Activated CD8-positive, alpha-beta memory T cell treated with anti-CD3 and anti-CD28 coated beads, Interleukin-2, amount 10 ng/mL, durations not matched to agents 7 days and 5 days (primary cell): ENCODE results near the gene AMMECR1L. TPM values are rescaled to one million over a fixed set of nuclear protein-coding genes. Genes with fewer than 3 reads are reported as not detected.
A peak's percentile ranks its signal among the peaks of the same experiment; 100 is the strongest.
"Not testable (repeated sequence)": the region's sequence is repeated elsewhere in the genome, so short reads cannot be mapped to it uniquely, and the experiment has no call there.

Experiments used
- ATAC-seq: fragments of 150-1000 bp; cut with Tn5 transposase; one replicate; pipeline ENCODE4 v1.10.0; 2021; ENCODE audit warnings: moderate library complexity
- CTCF ChIA-PET: fragments of 350-600 bp; sonication (Branson Sonifier 250); formaldehyde crosslinking; loops from one replicate; lab custom pipeline; 2021; ENCODE audit warnings: antibody characterized with exemption; lab: Charles Lee
- DNase-seq: peaks from one replicate; pipeline ENCODE4 v3.0.0-alpha.2; 2020
- H3K27ac Mint-ChIP-seq: one replicate; pipeline ENCODE4 v1.8.0; 2021; ENCODE audit warnings: mild to moderate bottlenecking, mixed read lengths
- H3K27me3 Mint-ChIP-seq: one replicate; pipeline ENCODE4 v1.8.0; 2021; ENCODE audit warnings: mixed read lengths
- H3K36me3 Mint-ChIP-seq: one replicate; pipeline ENCODE4 v1.8.0; 2021; ENCODE audit warnings: mild to moderate bottlenecking, mixed read lengths
- H3K4me1 Mint-ChIP-seq: one replicate; pipeline ENCODE4 v1.8.0; 2021; ENCODE audit warnings: mixed read lengths
- H3K4me3 Mint-ChIP-seq: one replicate; pipeline ENCODE4 v1.8.0; 2021; ENCODE audit warnings: mild to moderate bottlenecking, moderate library complexity, mixed read lengths
- H3K9me3 Mint-ChIP-seq: one replicate; pipeline ENCODE4 v1.8.0; 2022; ENCODE audit warnings: low read depth, mixed read lengths
- total RNA-seq, 2 experiments: library from RNA; stranded (reverse); gene quantifications; one replicate each; pipeline ENCODE4 v1.2.3, GENCODE V29; 2021

Gene AMMECR1L
- total RNA-seq, 2 experiments from 2014 or later, result 13.3 to 18.5 TPM

- peaks cover 63% of the 10 kb centered on the region for H3K36me3 Mint-ChIP-seq
- DNase-seq (no peak), ATAC-seq (no peak)
- H3K27ac Mint-ChIP-seq, result no peak overlapping the region
- CTCF ChIA-PET, result no interaction called here
- H3K4me3 Mint-ChIP-seq, result no peak overlapping the region
- no peaks in the 10 kb centered on the region for H3K27me3 Mint-ChIP-seq
- peaks cover 14% of the 10 kb centered on the region for H3K4me1 Mint-ChIP-seq
- no peaks in the 10 kb centered on the region for H3K9me3 Mint-ChIP-seq
Observed at GRCh38 chr2:127847931-127848330, 37.8 kb downstream of the AMMECR1L start.

DNA sequence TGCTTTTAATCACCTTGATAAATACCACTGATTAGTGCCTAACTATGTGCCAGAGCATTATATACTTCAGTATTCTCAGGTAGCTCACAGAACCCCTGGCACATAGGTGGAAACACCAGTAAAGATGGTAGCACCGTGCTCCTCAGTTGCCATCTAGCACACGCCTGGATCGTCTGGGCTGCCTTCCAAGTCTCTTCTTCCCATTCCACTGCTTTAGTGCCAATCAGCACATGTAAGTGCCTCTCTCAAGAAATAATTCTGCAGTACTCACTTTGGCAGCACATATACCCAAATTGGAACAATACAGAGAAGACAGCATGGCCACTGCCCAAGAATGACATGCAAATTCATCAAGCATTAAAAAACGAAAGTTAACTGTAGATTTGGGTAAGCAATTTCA is 40.8 kb downstream of the AMMECR1L start:
- Mint-ChIP-seq H3K4me1 (peaks cover 12% of the 10 kb centered on the region), H3K27ac (no peak overlapping the region), H3K9me3 (no peaks in the 10 kb centered on the region), H3K4me3 (no peak overlapping the region), H3K36me3 (peaks cover 41% of the 10 kb centered on the region), H3K27me3 (no peaks in the 10 kb centered on the region)
- CTCF ChIA-PET, result interaction anchor here (1.1 to 1.3 kb wide), 2 partner anchors 13 to 34 kb away, joined by 4 to 5 read pairs; partner anchors contain the start of gene WDR33
- ATAC-seq (no peak), DNase-seq (no peak)

DNA sequence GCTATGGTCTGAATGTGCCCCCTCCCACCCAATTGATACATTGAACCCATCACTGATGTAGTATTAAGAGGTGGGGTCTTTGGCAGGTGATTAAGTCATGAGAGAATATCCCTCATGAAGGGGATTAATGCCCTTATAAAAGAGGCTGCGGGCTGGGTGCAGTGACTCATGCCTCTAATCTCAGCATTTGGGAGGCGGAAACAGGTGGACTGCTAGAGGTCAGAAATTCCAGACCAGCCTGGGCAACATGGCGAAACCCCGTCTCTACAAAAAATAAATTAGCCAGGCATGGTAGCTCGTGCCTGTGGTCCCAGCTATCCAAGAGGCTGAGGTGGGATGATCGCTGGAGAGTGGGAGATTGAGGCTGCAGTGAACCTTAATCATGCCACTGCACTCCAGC is 42.1 kb downstream of the AMMECR1L start:
- Mint-ChIP-seq H3K4me1 (peaks cover 5% of the 10 kb centered on the region), H3K9me3 (no peaks in the 10 kb centered on the region), H3K27me3 (no peaks in the 10 kb centered on the region), H3K4me3 (no peak overlapping the region), H3K36me3 (peaks cover 29% of the 10 kb centered on the region), H3K27ac (no peak overlapping the region)
- DNase-seq (no peak), ATAC-seq (no peak)
- CTCF ChIA-PET, result interaction anchor here (1.1 kb wide), 1 partner anchor 33 kb away, joined by 4 read pairs; the partner anchor contains the start of gene WDR33

GRCh38 chr2:127841466-127842178 is 44.1 kb downstream of the AMMECR1L start:
- H3K27me3 Mint-ChIP-seq, result no peaks in the 10 kb centered on the region
- H3K9me3 Mint-ChIP-seq, result no peaks in the 10 kb centered on the region
- DNase-seq, result no peak
- peaks cover 5% of the 10 kb centered on the region for H3K4me1 Mint-ChIP-seq
- H3K4me3 Mint-ChIP-seq, result no peak overlapping the region
- no peak overlapping the region for H3K27ac Mint-ChIP-seq
- CTCF ChIA-PET, result interaction anchor here (1.0 to 1.6 kb wide), 2 partner anchors 9 to 12 kb away, joined by 3 to 4 read pairs; no protein-coding TSS in a partner anchor
- peaks cover 17% of the 10 kb centered on the region for H3K36me3 Mint-ChIP-seq
- no peak for ATAC-seq

- CTCF ChIA-PET, result no interaction called here
- Mint-ChIP-seq H3K27me3 (no peaks in the 10 kb centered on the region), H3K27ac (no peak overlapping the region)
Observed at GRCh38 chr2:127840893-127841292, 44.9 kb downstream of the AMMECR1L start.

DNA sequence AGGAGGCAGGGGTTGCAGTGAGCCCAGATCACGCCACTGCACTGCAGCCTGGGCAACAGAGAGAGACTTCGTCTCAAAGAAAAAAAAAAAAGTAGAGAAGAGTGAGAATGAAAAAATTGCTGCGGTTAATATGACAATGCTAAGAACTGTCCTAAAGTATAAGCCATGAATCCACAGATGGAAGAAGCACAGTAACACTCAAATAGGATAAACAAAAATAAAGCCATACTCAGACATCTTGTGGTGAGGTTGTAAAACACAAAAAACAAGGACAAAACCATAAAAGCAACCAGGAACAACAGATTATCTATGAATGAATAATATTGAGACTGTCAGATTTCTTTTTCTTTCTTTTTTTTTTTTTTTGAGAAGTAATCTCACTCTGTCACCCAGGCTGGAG is 50.8 kb downstream of the AMMECR1L start:
- CTCF ChIA-PET, result no interaction called here
- H3K4me1 Mint-ChIP-seq, result peaks cover 10% of the 10 kb centered on the region
- no peak overlapping the region for H3K27ac Mint-ChIP-seq
- ATAC-seq (no peak), DNase-seq (no peak)
- H3K4me3 Mint-ChIP-seq, result no peak overlapping the region
- H3K27me3 Mint-ChIP-seq, result no peaks in the 10 kb centered on the region
- H3K9me3 Mint-ChIP-seq, result no peaks in the 10 kb centered on the region
- no peaks in the 10 kb centered on the region for H3K36me3 Mint-ChIP-seq

More at GRCh38 chr2:127840893-127841292, 44.9 kb downstream of the AMMECR1L start:
- Mint-ChIP-seq H3K36me3 (peaks cover 12% of the 10 kb centered on the region), H3K9me3 (no peaks in the 10 kb centered on the region), H3K4me3 (no peak overlapping the region), H3K4me1 (peaks cover 5% of the 10 kb centered on the region)
- ATAC-seq (no peak), DNase-seq (no peak)

DNA sequence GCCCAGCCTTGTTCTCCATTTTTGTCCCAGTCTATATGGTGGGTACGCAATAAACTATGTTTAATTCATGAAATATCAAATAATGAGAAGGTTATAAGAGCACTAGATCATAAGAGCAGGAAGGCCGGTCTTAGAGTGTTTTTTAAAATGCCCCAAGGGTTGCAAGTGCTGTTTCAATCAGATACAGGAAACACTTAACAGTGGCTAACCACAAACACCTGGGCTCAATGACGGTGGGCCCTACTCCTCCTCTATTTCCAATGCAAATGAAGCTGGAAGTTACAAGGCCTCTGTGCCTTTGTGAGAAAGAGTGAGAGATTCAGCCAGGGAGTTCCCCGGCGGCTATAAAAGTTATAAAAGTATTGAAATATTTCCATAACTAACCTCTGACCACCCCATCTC is 55.9 kb downstream of the AMMECR1L start:
- Mint-ChIP-seq H3K27ac (peak overlapping the region; percentile 43), H3K36me3 (peaks cover 15% of the 10 kb centered on the region), H3K4me3 (no peak overlapping the region), H3K9me3 (peaks cover 11% of the 10 kb centered on the region), H3K4me1 (peaks cover 21% of the 10 kb centered on the region), H3K27me3 (peaks cover 2% of the 10 kb centered on the region)
- CTCF ChIA-PET, result interaction anchor here (1.1 to 2.3 kb wide), 4 partner anchors 14 to 238 kb away, joined by 3 to 8 read pairs (median 4); partner anchors contain the start of gene WDR33
- DNase-seq (peak; percentile 87), ATAC-seq (peak; percentile 96)

- H3K4me3 Mint-ChIP-seq, H3K27me3 Mint-ChIP-seq, ATAC-seq, H3K27ac Mint-ChIP-seq, CTCF ChIA-PET, DNase-seq: not testable (repeated sequence)
- H3K36me3 Mint-ChIP-seq, result peaks cover 15% of the 10 kb centered on the region
- peaks cover 13% of the 10 kb centered on the region for H3K9me3 Mint-ChIP-seq
- peaks cover 18% of the 10 kb centered on the region for H3K4me1 Mint-ChIP-seq
Observed at GRCh38 chr2:127826708-127827107, 59.0 kb downstream of the AMMECR1L start.

DNA sequence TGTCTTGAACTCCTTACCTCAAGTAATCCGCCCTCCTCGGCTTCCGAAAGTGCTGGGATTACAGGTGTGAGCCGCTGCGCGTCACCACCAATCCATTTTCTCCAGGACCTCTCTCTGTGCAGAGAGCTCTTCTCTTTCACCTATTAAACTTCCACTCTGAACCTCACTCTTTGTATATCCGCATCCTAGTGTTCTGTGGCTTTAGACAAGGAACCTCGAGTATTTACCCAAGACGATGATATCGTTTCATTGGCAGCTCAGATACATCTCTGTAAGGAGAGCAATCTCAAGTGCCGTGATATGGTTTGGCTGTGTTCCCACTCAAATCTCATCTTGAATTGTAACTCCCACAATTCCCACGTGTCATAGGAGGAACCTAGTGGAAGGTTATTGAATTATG is 59.7 kb downstream of the AMMECR1L start:
- DNase-seq, result no peak
- H3K4me1 Mint-ChIP-seq, result peaks cover 18% of the 10 kb centered on the region
- H3K27ac Mint-ChIP-seq, result no peak overlapping the region
- ATAC-seq, result no peak
- peaks cover 7% of the 10 kb centered on the region for H3K27me3 Mint-ChIP-seq
- peaks cover 13% of the 10 kb centered on the region for H3K9me3 Mint-ChIP-seq
- CTCF ChIA-PET, result no interaction called here
- peaks cover 15% of the 10 kb centered on the region for H3K36me3 Mint-ChIP-seq
- H3K4me3 Mint-ChIP-seq, result no peak overlapping the region

DNA sequence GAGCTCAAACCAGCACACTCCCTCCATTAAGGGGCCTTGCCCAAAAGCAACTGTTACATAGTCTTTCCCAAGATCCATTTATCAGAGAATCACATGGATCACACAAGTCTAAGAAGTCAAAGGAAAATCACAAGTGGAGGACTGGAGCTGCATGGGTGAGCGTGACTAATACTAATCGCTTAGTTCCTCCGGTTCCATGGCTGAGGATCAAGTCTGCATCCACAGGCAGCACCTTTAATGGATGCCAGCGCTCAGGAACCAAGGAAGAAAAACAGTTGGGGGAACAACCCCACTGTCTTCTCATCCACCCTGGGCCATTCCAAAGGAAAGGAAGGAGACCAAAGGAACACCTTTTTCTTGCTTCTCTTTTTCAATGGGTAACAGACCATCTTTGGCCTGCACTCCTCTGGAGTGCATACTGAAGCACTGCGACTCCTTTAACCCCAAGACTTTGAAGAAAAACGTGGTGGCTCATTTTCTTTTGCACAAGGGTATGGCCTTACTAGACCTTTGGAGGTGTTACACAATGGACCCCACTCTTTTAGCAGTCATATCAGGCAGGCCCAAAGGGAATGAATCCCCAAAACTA is 65.6 kb downstream of the AMMECR1L start:
- peaks cover 34% of the 10 kb centered on the region for H3K27me3 Mint-ChIP-seq
- H3K4me1 Mint-ChIP-seq, result no peaks in the 10 kb centered on the region
- ATAC-seq, result no peak
- peaks cover 6% of the 10 kb centered on the region for H3K36me3 Mint-ChIP-seq
- peaks cover 15% of the 10 kb centered on the region for H3K9me3 Mint-ChIP-seq
- H3K27ac Mint-ChIP-seq, result no peak overlapping the region
- DNase-seq, result no peak
- no peak overlapping the region for H3K4me3 Mint-ChIP-seq
- CTCF ChIA-PET, result no interaction called here

DNA sequence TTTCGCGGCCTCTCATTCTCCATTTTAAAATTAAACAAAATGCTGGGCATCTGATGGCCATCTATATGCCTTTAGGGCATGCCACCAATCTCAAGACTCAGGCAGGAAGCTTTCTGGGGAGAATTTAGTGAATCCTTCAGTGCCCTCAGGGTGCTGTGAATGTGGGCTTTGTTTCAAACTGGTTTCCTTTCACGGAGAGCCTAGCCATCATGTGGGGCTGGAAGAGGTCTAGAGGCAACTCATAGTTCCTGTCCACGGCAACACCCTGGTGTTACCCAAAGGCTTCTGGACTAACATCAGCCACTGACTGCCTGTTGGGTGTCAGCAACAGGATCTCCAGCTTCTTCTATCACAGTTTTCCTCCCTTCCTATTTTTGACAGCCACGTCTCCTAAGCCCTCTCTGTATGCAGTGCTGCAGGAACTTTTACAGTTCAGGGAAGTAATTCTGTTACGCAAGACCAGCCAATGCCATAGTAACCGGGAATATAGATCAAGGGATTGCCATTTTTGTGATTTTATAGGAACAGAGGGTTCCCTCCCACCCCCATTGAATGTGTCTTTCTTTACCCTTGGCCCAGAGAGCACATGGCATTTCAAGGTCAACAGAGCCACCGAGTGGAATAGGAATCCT is 66.8 kb downstream of the AMMECR1L start:
- CTCF ChIA-PET, result interaction anchor here (0.6 kb wide), 1 partner anchor 113 kb away, joined by 3 read pairs; no protein-coding TSS in a partner anchor
- ATAC-seq (no peak), DNase-seq (no peak)
- H3K27me3 Mint-ChIP-seq, result peaks cover 37% of the 10 kb centered on the region
- H3K4me1 Mint-ChIP-seq, result no peaks in the 10 kb centered on the region
- H3K9me3 Mint-ChIP-seq, result peaks cover 15% of the 10 kb centered on the region
- no peak overlapping the region for H3K27ac Mint-ChIP-seq
- H3K4me3 Mint-ChIP-seq, result no peak overlapping the region
- H3K36me3 Mint-ChIP-seq, result peaks cover 6% of the 10 kb centered on the region

DNA sequence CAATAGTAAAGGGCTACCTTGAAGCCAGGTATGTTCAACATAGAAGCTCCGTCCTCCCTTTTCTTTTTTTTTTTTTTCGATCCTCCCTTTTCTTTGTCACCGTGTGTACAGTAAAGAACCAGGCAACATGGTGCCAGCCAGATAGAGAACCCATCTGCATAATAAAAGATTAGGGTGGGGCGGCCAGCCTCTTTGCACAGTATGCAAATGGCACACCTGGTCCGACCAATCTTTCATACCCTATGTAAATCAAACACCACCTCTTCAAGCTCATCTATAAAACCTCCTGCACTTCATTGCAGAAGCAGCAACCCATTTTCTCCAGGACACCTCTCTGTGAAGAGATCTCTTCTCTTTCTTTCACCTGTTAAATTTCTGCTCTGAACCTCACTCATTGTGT is 67.5 kb downstream of the AMMECR1L start:
- ATAC-seq, result no peak
- peaks cover 37% of the 10 kb centered on the region for H3K27me3 Mint-ChIP-seq
- peaks cover 15% of the 10 kb centered on the region for H3K9me3 Mint-ChIP-seq
- CTCF ChIA-PET, result interaction anchor here (0.6 kb wide), 1 partner anchor 114 kb away, joined by 3 read pairs; no protein-coding TSS in a partner anchor
- no peak overlapping the region for H3K27ac Mint-ChIP-seq
- no peak overlapping the region for H3K4me3 Mint-ChIP-seq
- no peaks in the 10 kb centered on the region for H3K4me1 Mint-ChIP-seq
- DNase-seq, result no peak
- peaks cover 6% of the 10 kb centered on the region for H3K36me3 Mint-ChIP-seq

DNA sequence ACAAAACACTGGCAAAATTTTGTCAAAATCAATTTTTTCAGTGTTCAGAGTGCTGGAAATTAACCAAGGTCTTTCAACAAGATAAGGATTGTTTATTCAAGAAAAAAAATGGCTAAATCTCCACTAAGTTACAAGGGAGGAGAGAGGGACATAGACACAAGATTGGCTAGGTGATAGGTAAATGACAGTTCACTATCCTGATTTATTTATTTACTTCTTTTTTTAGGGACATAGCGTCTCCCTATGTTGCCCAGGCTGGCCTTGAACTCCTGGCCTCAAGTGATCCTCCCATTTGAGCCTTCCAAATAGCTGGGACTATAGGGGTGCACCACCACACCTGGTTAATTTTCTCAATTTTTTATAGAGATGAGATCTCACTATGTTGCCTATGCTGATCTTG is 71.1 kb downstream of the AMMECR1L start:
- peaks cover 5% of the 10 kb centered on the region for H3K9me3 Mint-ChIP-seq
- ATAC-seq (no peak), DNase-seq (no peak)
- no peak overlapping the region for H3K4me3 Mint-ChIP-seq
- peaks cover 7% of the 10 kb centered on the region for H3K36me3 Mint-ChIP-seq
- peaks cover 15% of the 10 kb centered on the region for H3K4me1 Mint-ChIP-seq
- H3K27me3 Mint-ChIP-seq, result peaks cover 32% of the 10 kb centered on the region
- CTCF ChIA-PET, result interaction anchor here (0.6 to 1.5 kb wide), 2 partner anchors 15 to 53 kb away, joined by 3 to 8 read pairs; no protein-coding TSS in a partner anchor
- H3K27ac Mint-ChIP-seq, result no peak overlapping the region
